ENCODE measurements around the gene CECR2. TPM values are rescaled to one million over a fixed set of nuclear protein-coding genes. Genes with fewer than 3 reads are reported as not detected.
A peak's percentile ranks its signal among the peaks of the same experiment; 100 is the strongest.

CECR2 gene
- total and polyA plus RNA-seq, 2 of the 8 experiments (the other 6 are each of a cell fraction or from before 2014, with no cell fraction given) = 18.3 to 123 TPM

DNA sequence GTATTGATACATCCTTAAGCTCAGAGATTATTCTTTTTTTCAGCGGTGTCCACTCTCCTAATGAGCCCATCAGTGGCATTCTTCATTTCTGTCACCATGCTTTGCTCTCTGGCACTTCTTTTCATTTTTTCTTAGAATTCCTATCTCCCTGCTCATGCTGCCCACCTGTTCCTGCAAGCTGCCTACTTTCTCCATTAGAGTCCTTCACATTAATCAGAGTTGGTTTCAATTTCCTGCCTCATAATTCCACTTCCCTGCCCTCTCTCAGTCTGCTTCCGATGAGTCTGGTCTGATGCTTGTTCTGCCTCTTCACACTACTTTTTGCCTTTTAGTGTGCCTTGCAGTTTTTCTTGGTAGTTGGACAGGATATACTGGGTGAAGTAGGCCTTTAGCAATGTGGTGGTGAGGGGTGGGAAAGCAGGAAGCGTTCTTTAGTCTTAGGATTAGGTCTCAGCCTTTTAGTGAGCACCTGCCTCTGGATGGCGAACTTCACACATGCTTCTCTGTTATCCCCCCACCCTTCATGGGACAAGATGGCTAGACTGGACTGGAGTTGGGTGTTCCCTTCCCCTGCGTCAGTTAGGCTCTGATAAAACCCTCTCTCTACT lies 53.6 kb downstream of the CECR2 start:
- FAIRE-seq (peak; percentile 45), DNase-seq (ENCODE audit: low read depth in 1 of 2, low spot score in 2 of 2) (no peak)
- Histone ChIP-seq H3K4me2 (ENCODE audit: insufficient read depth in 1 of 2, low read depth in 2 of 2, low read length in 2 of 2) (0 out of 4 replicates have a peak overlapping the region, but pooled peaks of 1 of the 2 experiments have one; percentile 24), H4K8ac (ENCODE audit: extremely low read depth, insufficient read depth, low read length) (no peak overlapping the region), H2BK20ac (ENCODE audit: low read length) (no peak overlapping the region), H3K56ac (replicated peaks; ENCODE audit: insufficient read length, low read depth, low read length) (no peak overlapping the region), H3K27me3 (replicated peaks in 1 of 4; ENCODE audit: control insufficient read depth in 3 of 4, extremely low read depth in 1 of 4, insufficient read depth in 3 of 4, low read length in 3 of 4) (no peaks in the 10 kb centered on the region), H2BK120ac (replicated peaks; ENCODE audit: low read depth, low read length) (no peak overlapping the region), H4K20me1 (replicated peaks in 1 of 2; ENCODE audit: control insufficient read depth in 1 of 2, insufficient read depth in 2 of 2, low read length in 2 of 2) (peaks cover 30 to 33% of the 10 kb centered on the region in 2 experiments), H2BK5ac (ENCODE audit: low read depth, low read length) (0 out of 2 replicates have a peak overlapping the region, but pooled peaks have one; percentile 22), H4K91ac (replicated peaks; ENCODE audit: insufficient read length, low read length) (no peak overlapping the region), H3K23ac (ENCODE audit: insufficient read length) (no peak overlapping the region), H3K4ac (replicated peaks; ENCODE audit: insufficient read length, low read depth, low read length) (no peak overlapping the region), H3K9ac (replicated peaks in 1 of 4; ENCODE audit: extremely low read depth in 1 of 4, low read depth in 3 of 4, low read length in 3 of 4) (no peak overlapping the region), H2BK15ac (ENCODE audit: low read length) (no peak overlapping the region), H3K18ac (ENCODE audit: extremely low read depth, low read length) (peak overlapping the region; percentile 9; the same call in 1 of the 2 replicates), H2BK12ac (ENCODE audit: low read depth, low read length) (no peak overlapping the region), H4K5ac (ENCODE audit: insufficient read length, low read depth, low read length) (no peak overlapping the region), H3K27ac (ENCODE audit: low read depth, low read length) (no peak overlapping the region), H3K79me1 (ENCODE audit: low read depth, low read length) (peaks cover 14% of the 10 kb centered on the region), H3K9me3 (ENCODE audit: insufficient read depth in 2 of 2, low read depth in 1 of 2, low read length in 1 of 2) (no peaks in the 10 kb centered on the region), H3K36me3 (ENCODE audit: control insufficient read depth in 2 of 4, insufficient read depth in 4 of 4, low read length in 3 of 4) (peaks cover 0 to 2% (median 0%) of the 10 kb centered on the region in 4 experiments; a peak in 1 of 8 replicates), H3K4me3 (ENCODE audit: extremely low read depth in 1 of 4, insufficient read depth in 2 of 4, low read depth in 3 of 4, low read length in 4 of 4) (no peak overlapping the region), H2AFZ (ENCODE audit: low read length) (no peak overlapping the region), H3K79me2 (ENCODE audit: control insufficient read depth in 1 of 2, insufficient read depth in 2 of 2, low read length in 2 of 2) (peaks cover 58 to 97% of the 10 kb centered on the region in 2 experiments), H3K23me2 (ENCODE audit: low read depth, low read length) (no peaks in the 10 kb centered on the region; the same call in 1 of the 2 replicates), H3K14ac (ENCODE audit: insufficient read length) (no peak overlapping the region), H2AK5ac (ENCODE audit: low read depth, low read length) (no peak overlapping the region), H3K4me1 (replicated peaks in 1 of 4; ENCODE audit: control insufficient read depth in 3 of 4, insufficient read depth in 4 of 4, low read length in 3 of 4) (peaks cover 2 to 10% (median 4%) of the 10 kb centered on the region in 4 experiments; a peak in 4 of 7 replicates)
- peak; percentile 10 to 32; a peak in 2 of 4 replicates for TF ChIP-seq RAD21 (IDR thresholded peaks at IDR 0.05 in 1 of 2, conservative IDR thresholded peaks at IDR 0.05 in 1 of 2; ENCODE audit: low read depth in 2 of 2, low read length in 2 of 2)
- no peak for TF ChIP-seq RNF2 (IDR thresholded peaks at IDR 0.05; ENCODE audit: borderline replicate concordance, low read depth, low read length, missing control alignments, poor library complexity, severe bottlenecking)
- no peak for TF ChIP-seq CREB1 (IDR thresholded peaks at IDR 0.05)
- TF ChIP-seq, protein P1, sequence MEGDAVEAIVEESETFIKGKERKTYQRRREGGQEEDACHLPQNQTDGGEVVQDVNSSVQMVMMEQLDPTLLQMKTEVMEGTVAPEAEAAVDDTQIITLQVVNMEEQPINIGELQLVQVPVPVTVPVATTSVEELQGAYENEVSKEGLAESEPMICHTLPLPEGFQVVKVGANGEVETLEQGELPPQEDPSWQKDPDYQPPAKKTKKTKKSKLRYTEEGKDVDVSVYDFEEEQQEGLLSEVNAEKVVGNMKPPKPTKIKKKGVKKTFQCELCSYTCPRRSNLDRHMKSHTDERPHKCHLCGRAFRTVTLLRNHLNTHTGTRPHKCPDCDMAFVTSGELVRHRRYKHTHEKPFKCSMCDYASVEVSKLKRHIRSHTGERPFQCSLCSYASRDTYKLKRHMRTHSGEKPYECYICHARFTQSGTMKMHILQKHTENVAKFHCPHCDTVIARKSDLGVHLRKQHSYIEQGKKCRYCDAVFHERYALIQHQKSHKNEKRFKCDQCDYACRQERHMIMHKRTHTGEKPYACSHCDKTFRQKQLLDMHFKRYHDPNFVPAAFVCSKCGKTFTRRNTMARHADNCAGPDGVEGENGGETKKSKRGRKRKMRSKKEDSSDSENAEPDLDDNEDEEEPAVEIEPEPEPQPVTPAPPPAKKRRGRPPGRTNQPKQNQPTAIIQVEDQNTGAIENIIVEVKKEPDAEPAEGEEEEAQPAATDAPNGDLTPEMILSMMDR (IDR thresholded peaks at IDR 0.05; ENCODE audit: control extremely low read depth in 1 of 3, insufficient read depth in 1 of 3, low read depth in 1 of 3, low read length in 3 of 3) = peak in 1 of 3 experiments; percentile 13; a peak in 1 of 4 replicates
- CTCF ChIA-PET (ENCODE audit: partially characterized antibody) = no interaction called here
- 83% methylated on average over 5 of the region's 5 CpGs; no CpG with 5 or more reads in 1 of the 2 experiments for WGBS, 2 experiments (ENCODE audit: extremely low coverage in 1 of 2, insufficient coverage in 1 of 2, insufficient read length in 1 of 2, insufficient replicate concordance in 2 of 2, low coverage in 1 of 2, low lambda C conversion rate in 2 of 2, missing lambda C conversion rate in 1 of 2)
- POLR2A ChIA-PET (ENCODE audit: partially characterized antibody) = interaction anchor here (1.0 to 1.1 kb wide), 2 partner anchors 11 to 18 kb away, joined by 3 read pairs; no protein-coding TSS in a partner anchor
